Right ventricle myocardium inferior (tissue), 1 donor: ENCODE data around the gene SSH2. TPM values are rescaled to one million over a fixed set of nuclear protein-coding genes. Genes with fewer than 3 reads are reported as not detected.
"Not testable (repeated sequence)": the region's sequence is repeated elsewhere in the genome, so short reads cannot be mapped to it uniquely, and the experiment has no call there.

Experiments used
- ATAC-seq: fragments of 200-7000 bp; cut with Tn5 transposase; one replicate; pipeline ENCODE4 v1.9.1; 2020; ENCODE audit warnings: mild to moderate bottlenecking, moderate library complexity
- DNase-seq: peaks from one replicate; pipeline ENCODE4 v3.0.0; 2021; ENCODE audit errors: missing footprints
- intact Hi-C: fragments of 100-400 bp; cut with DNase I; formaldehyde crosslinking; loops from one replicate; pipeline ENCODE4 v1.11.0; 2022
- total RNA-seq: library from RNA; stranded (reverse); fragmentation: NEBNext Ultra II Directional; extraction: Animal tissue kit (Norgen Biotek cat#: 25700); gene quantifications from one replicate; pipeline ENCODE4 v1.2.1, GENCODE V29; 2021
- donor health status: DM: no; HTN: yes; CAD: no; lungs with severe emphysema.

The SSH2 gene
- total RNA-seq, 1 donor from 2014 or later: 34.7 TPM

GRCh38 chr17:29732209-29732608 is 197.8 kb downstream of the SSH2 start:
- DNase-seq (no peak), ATAC-seq (no peak)
- intact Hi-C loops: no loop called here

- no peak for ATAC-seq
- no peak for DNase-seq
- intact Hi-C loops: no loop called here
These were observed 198.5 kb downstream of the SSH2 start for GRCh38 chr17:29731589-29731929.

- intact Hi-C loops: no loop called here
- ATAC-seq: no peak
These were observed 201.5 kb downstream of the SSH2 start for GRCh38 chr17:29728490-29728889.

GRCh38 chr17:29726715-29727252 is 203.2 kb downstream of the SSH2 start:
- ATAC-seq (no peak), DNase-seq (no peak)
- intact Hi-C loops: no loop called here

More at GRCh38 chr17:29728490-29728889, 201.5 kb downstream of the SSH2 start:
- no peak for DNase-seq

GRCh38 chr17:29725408-29725807 is 204.6 kb downstream of the SSH2 start:
- DNase-seq, ATAC-seq, intact Hi-C loops: not testable (repeated sequence)

GRCh38 chr17:29723278-29724047 is 206.6 kb downstream of the SSH2 start:
- no peak for DNase-seq
- intact Hi-C loops: loop anchor here (5.0 kb wide), 1 partner anchor 39 kb away; no protein-coding TSS in a partner anchor
- ATAC-seq: peak; percentile 1

GRCh38 chr17:29722411-29723198 is 207.4 kb downstream of the SSH2 start:
- peak; percentile 94 for ATAC-seq
- DNase-seq: no peak
- intact Hi-C loops: loop anchor here (5.0 kb wide), 1 partner anchor 40 kb away; no protein-coding TSS in a partner anchor

- ATAC-seq: no peak
- intact Hi-C loops: loop anchor here (5.0 kb wide), 1 partner anchor 42 kb away; no protein-coding TSS in a partner anchor
- no peak for DNase-seq
These were observed 209.5 kb downstream of the SSH2 start for GRCh38 chr17:29720551-29720950.

- intact Hi-C loops: no loop called here
- DNase-seq (no peak), ATAC-seq (no peak)
These were observed 210.6 kb downstream of the SSH2 start for GRCh38 chr17:29719469-29719868.

GRCh38 chr17:29718446-29719039 is 211.5 kb downstream of the SSH2 start:
- no peak for ATAC-seq
- DNase-seq: no peak
- intact Hi-C loops: no loop called here

GRCh38 chr17:29717817-29718216 is 212.2 kb downstream of the SSH2 start:
- DNase-seq: no peak
- intact Hi-C loops: no loop called here
- no peak for ATAC-seq

- intact Hi-C loops: no loop called here
- no peak for ATAC-seq
- no peak for DNase-seq
These were observed 213.5 kb downstream of the SSH2 start for GRCh38 chr17:29716566-29716965.

- DNase-seq (no peak), ATAC-seq (no peak)
- intact Hi-C loops: no loop called here
These were observed 214.3 kb downstream of the SSH2 start for GRCh38 chr17:29715680-29716079.

- intact Hi-C loops: no loop called here
- no peak for ATAC-seq
- no peak for DNase-seq
These were observed 215.9 kb downstream of the SSH2 start for GRCh38 chr17:29714146-29714545.

GRCh38 chr17:29713626-29714025 is 216.4 kb downstream of the SSH2 start:
- ATAC-seq (no peak), DNase-seq (no peak)
- intact Hi-C loops: no loop called here

- DNase-seq (no peak), ATAC-seq (no peak)
- intact Hi-C loops: no loop called here
These were observed 218.2 kb downstream of the SSH2 start for GRCh38 chr17:29711588-29712385.

- DNase-seq (no peak), ATAC-seq (peak; percentile 7)
- intact Hi-C loops: no loop called here
These were observed 219.1 kb downstream of the SSH2 start for GRCh38 chr17:29710891-29711418.

GRCh38 chr17:29710520-29710884 is 219.5 kb downstream of the SSH2 start:
- DNase-seq (no peak), ATAC-seq (peak; percentile 9)
- intact Hi-C loops: no loop called here
